Hippocampal formation (tissue), 2 donors: ENCODE measurements around the gene FAF2.
"Not testable (repeated sequence)": the region's sequence is repeated elsewhere in the genome, so short reads cannot be mapped to it uniquely, and the experiment has no call there.

ENCODE experiments used
- DNase-seq, 2 donors: peaks; one replicate each; lab custom pipeline; 2025; lab: John Stamatoyannopoulos, UW

Gene FAF2

DNA sequence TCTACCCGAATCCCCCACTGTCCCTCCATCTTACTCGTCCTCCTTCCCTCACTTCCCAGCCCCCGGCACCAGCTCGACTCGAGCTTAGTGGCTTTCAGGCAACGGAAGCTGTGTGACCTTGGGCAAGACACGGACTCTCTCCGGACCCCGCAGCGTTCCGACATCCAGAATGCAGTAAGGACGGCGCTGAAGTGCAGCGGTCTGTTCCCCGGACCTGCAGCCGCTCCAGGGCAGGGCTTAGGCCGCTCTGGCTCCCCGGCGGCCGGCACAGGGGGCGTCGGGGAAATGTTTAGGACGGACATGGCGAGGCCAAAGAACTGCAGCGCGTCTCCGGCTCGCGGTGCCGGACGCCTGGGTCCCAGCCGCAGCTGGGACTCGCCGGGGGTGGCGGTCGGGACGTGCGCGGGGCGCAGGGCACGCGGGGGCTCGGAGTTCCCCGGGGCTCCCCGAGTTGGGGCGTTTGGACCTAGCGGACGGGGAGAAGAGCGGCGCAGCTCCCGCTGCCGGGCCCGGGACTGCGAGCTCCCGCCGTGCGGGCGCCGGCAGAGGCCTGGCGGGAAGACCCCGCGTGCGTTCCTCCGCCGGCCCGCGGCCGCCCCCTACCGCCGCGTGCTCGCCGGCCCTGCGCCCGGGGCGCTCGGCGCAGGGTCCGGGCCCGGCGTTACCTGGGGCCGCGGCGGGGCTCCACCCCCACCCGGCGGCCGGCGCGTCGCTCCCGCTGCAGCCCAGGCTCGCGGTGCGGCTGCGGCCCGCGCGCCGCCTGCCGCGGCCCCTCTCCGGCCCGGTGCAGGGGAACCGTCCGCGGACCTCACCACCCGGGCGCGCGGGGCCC is 94.6 kb downstream of the FAF2 start:
- DNase-seq, result no peak

DNA sequence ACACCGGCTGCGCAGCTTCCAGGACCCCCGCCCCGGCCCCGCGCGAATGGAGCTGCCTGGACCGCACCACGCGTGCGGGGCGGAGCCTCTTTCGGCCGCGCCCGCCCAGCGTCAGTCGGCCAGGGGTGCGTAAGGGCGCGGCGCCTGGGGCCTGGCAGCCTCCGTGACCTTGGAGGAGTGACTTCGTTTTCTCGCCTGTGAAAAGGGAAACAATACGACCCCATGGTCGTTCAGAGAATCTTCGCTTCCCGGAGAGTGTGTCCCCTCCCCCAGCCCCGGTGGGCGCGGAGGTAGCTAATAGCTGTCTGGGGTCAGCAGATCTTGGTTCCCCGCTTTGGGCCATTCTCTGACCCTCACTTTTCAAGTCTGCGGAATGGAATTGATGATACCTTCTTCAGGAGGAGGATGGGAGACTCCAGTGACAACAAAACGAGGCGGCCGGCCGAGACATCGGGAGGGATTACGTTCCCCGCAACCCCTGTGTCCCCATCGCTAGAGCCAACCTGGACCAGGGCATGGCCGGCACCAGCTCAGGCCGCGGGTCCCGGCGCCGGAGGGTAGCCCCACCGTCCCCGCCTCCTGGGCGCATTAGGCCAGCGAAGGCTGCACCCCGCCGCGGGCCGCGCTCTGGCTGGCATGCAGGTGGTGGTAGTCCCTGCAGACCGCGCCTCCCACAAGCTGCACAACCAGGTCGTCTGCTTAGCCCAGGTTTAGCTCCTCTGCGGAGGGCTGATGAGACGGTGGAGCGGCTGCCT is 95.4 kb downstream of the FAF2 start:
- DNase-seq, result peak; percentile 15 to 51

DNA sequence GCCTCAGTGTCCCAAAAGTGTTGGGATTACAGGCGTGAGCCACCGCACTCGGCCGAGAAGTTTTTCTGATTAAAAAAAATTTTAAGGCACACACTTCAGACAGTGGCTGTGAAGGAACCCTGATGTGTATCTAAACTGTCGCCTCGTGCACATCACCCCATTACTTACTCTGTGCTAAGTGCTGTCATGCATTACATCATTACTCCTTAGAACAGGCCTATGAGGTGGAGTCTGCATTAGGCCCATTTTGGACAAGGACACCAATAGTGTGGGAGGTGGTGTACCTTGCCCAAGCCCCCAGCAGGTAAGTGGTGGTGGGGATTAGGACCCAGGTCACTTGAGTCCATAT is 97.2 kb downstream of the FAF2 start:
- DNase-seq, result no peak

DNA sequence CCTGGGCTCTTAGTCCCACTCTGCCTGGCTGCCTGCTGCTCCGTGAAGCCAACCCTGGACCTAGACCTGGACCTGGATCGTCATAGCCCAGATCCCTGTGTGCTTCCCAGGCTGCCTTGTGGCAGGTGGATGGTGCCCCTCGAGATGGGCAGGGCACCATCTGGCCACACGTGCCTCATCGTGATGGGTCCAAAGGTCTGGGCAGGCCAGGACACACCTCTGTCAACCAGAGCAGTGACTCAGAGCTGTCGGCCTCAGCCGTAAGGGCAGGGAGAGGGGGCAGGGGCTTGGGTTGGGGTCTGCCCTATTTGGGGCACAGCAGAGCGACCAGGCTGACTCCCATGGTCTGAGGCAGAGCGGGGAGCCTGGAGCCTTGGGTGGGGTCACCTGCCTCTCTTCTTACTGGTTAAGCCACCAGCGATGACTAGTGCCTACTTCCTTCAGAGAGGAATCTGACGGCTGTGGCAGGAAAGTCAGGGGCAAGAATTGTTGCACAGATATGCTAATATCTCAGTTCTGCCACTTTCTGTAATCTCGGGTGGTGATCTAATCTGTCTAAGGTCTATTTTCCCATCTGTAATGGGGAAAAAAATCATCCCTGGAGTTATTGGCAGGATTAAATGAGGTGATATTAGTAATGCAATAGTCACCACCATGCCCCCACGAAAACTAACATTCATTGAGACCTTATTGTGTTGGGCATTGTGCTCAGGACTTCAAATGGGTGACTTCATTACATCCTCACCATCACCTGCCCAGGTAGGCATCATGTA is 97.7 kb downstream of the FAF2 start:
- DNase-seq, result no peak

DNA sequence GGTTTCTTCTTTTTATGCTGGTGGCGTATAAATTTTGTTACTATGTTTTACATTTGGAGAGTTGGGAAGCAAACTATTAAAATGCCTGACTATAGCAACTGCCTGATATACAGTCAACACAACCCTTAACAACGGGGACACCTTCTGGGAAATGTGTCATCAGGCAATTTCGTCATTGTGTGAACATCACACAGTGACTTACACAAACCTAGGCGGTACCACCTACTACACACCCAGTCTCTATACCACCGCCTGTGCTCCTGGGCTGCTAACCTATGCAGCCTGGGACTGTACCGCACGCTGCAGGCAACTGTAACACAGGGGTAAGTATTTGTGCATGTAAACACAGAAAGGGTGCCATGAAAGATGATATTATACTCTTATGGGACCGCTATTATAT is 99.6 kb downstream of the FAF2 start:
- DNase-seq, result no peak

DNA sequence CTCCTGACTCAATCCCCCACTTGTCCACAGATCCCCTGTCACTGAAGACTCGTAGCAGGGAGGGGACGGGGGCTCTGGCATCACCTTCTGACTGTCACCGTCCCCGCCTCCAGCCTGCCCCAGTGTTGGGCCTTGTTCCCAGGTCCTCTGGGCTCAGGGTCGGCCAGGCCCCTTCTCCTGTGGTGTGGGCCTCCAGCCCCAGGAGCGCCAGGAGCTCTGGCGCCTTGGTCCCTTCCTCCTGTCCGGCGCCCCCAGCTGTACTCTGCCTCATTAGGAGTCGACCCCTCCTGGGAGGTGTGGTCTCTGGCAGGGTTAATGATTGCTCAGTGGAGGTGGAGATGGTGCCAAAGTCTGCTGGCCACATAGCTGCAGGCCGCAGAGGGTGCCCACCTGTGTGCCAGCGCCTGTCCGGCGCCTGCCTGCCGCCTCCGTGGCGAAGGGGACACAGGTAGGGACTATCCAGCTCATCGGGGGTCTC is 100.8 kb downstream of the FAF2 start, which contains the start of gene CDHR2:
Gene CDHR2, plus strand, starts transcription at position 376 of the 478 bp plus-strand sequence. CDS start 16,011 bp downstream, outside the sequence.
- no peak for DNase-seq

DNA sequence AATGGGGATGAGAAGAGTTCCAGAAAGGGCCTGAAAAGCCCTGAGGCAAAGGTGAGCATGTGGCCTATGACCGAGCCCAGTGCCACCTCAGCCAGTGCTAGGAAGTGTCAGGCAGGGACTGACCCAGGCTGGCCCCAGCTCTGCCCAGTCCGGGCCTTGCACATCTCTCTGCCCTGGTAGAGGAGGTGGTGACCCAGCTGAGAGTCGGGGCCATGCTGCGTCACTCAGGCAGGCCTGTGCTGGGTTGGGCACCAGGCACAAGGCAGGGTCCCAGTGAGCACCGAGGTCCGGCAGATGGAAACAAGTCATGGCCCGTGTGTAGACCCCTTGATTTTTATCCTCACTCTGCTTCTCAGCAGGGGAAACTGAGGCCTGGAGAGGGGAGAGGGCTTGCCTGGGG is 101.7 kb downstream of the FAF2 start:
- DNase-seq, result no peak

DNA sequence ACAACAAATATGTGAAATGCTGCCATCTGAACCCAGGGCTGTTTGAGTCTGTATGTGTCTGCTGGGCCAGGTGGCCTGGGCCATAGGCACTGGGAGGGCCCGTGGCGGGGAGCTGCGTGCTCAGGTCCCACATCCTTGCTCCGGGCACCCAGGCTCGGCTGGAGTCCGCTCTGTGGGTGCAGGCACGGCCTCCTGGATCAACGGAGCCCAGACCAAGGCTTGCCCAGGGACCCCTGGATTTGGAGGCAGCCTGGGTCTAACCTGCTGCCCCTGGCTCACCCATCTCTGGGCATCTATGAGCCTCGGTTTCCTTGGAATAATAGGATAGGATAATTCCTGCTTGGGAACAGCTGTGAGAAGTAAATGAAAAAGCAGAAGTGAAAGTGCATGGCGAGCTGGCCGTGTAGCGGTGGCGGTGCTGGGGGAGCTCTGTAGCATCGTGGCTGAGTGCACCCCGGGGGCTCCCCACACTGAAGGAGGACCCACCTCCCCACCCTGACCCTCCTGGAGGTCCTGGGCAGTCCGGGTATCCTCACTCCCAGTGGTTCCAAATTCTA is 102.2 kb downstream of the FAF2 start:
- no peak for DNase-seq

DNA sequence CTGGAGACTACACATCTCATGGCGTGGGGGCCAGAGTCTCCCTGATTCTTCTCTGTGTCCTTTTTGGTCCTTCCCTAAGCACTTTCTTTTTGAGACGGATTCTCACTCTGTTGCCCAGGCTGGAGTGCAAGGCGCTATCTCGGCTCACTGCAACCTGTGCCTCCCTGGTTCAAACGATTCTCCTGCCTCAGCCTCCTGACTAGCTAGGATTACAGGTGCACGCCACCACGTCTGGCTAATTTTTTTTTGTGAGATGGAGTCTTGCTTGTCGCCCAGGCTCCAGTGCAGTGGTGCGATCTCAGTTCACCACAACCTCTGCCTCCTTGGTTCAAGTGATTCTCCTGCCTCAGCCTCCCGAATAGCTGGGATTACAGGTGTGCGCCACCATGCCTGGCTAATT is 102.8 kb downstream of the FAF2 start:
- not testable (repeated sequence) for DNase-seq

DNA sequence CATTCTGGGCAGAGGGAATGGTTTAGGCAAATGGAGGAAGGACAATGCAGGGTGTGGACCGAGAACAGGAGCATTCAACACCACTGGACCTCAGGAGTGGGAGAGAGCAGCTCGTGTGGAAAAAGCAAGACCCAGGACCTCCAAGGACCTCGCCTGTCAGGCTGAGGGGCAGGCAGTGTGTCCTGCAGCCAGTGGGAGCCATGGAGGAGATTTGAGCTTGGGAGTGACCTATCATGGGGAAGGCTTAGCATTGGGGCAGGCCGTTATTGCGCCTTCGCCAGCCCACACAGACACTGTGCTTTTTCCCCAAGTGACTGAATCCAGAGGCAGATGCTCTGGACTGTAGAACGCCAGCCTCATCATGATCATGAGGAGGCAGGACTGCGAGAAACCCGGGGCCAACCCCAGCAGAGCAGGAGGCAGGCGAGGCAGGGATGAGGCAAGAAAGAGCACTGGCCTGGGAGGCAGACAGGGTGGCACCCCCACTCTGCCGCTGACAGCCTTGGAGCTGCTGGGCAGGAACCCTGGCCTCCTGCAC is 104.2 kb downstream of the FAF2 start:
- no peak for DNase-seq

DNA sequence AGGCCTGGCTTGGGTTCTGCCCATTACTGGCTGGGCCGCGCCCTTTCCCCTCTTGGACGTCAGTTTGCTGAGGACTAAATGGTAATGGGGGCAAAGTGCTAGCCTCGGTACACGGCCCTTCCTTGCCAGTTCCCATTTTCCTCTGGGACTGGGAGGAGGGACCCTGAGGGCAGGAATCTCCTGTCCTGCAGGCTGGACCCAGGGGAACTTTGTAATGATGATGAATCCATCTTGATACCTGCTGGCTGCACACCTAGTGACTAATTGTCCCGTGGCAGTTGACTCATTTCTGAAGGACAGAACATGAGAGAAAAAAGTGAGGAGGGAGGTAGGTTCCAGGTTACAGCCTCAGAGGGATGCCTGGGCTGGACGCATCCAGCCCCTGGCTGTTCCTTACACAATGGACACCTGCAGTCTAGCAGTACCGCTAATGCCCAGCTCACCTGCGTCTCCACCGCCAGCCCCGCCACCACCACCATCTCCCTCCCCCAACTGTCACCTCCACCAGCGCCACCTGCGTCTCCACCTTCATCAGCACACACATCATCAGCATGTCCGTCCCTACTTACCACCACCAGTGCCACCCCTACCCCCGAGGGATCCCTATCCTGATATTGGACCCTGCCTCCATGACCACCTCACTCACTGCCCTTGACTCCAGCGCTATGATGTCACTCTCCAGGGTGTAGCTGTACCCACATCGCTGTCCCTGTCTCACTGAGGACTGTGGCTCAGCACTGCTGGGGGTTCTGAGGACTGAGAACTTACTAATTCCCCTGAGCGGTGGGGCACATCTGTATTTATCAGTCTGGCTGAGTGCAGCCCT is 105.3 kb downstream of the FAF2 start:
- no peak for DNase-seq

DNA sequence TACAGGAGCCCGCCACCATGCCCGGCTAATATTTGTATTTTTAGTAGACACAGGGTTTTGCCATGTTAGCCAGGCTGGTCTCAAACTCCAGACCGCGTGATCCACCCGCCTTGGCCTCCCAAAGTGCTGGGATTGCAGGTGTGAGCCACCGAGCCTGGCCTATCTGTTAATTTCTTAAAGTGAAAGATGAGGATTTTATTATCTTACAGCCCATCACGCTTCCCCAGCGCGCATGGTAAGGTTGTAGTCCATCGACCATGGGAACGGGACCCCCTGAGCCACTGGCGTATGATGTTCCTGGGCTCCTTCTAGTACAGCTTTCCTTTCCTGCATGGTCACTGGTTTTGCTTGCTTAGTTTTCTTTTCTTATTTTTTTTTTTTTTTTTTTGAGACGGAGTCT is 109.7 kb downstream of the FAF2 start:
- DNase-seq, result no peak
